Thoracic aorta endothelial cell (primary cell): ENCODE data around the gene KRTCAP2. TPM values are rescaled to one million over a fixed set of nuclear protein-coding genes. Genes with fewer than 3 reads are reported as not detected.

Source experiments
- small RNA-seq: library from RNA; depleted of rRNA; stranded (forward); fragments of <200 nt; gene quantifications from one replicate; pipeline ENCODE3, GENCODE V24; 2012
- total RNA-seq: library from RNA; depleted of rRNA; stranded (reverse); fragments of >200 nt; gene quantifications from 2 replicates; pipeline ENCODE4 v1.2.3, GENCODE V29; 2012

KRTCAP2 gene
- total RNA-seq = 77.7 and 105 TPM in 2 replicates

GRCh38 chr1:155172732-155173477 lies at the start of gene KRTCAP2:
TSS of gene KRTCAP2 (minus strand) at chr1:155173304. CDS start at chr1:155173224, 80 bp downstream.

GRCh38 chr1:155208541-155209311 lies 35.6 kb upstream of the KRTCAP2 start, which contains the start of gene MTX1:
TSS of gene MTX1 (plus strand) at chr1:155208695. CDS start at chr1:155208805, 110 bp downstream.

GRCh38 chr1:155207806-155208540 lies 34.9 kb upstream of the KRTCAP2 start, which contains the start of gene THBS3:
TSS of gene THBS3 (minus strand) at chr1:155207897. CDS start at chr1:155207876, 21 bp downstream.

GRCh38 chr1:155173478-155174323 lies 597 bp upstream of the KRTCAP2 start, which contains the start of gene TRIM46:
TSS of gene TRIM46 (plus strand) at chr1:155173849. CDS start at chr1:155173967, 118 bp downstream.

GRCh38 chr1:155139895-155140629 lies 33.0 kb downstream of the KRTCAP2 start, which contains the start of gene DPM3:
TSS of gene DPM3 (minus strand) at chr1:155140531. CDS start at chr1:155140240, 291 bp downstream.

GRCh38 chr1:155135415-155136028 lies 37.6 kb downstream of the KRTCAP2 start, which contains the start of gene SLC50A1:
TSS of gene SLC50A1 (plus strand) at chr1:155135852. CDS start at chr1:155135912, 60 bp downstream.

GRCh38 chr1:155127105-155127966 lies 45.8 kb downstream of the KRTCAP2 start, which contains the start of gene EFNA1:
TSS of gene EFNA1 (plus strand) at chr1:155127876. CDS start at chr1:155127978, 102 bp downstream.

Small RNA genes lying within 50 kb of the gene (small RNA-seq; reads per million reads assigned to genes)
- gene HMGN2P18 (not detected), gene RF00019 (not detected)

Other genes starting within 250 kb of the KRTCAP2 start
- gene PMVK, start 236.6 kb downstream of the KRTCAP2 start, total RNA-seq = 9.2 and 10.5 TPM in 2 replicates
- gene PBXIP1, start 217.2 kb downstream of the KRTCAP2 start, total RNA-seq = 41.5 and 42.0 TPM in 2 replicates
- gene PYGO2, start 211.5 kb downstream of the KRTCAP2 start, total RNA-seq = 11.3 and 12.6 TPM in 2 replicates
- 248 and 273 TPM in 2 replicates for gene SHC1, start 202.6 kb downstream of the KRTCAP2 start, total RNA-seq
- 116 and 126 TPM in 2 replicates for gene CKS1B, start 198.6 kb downstream of the KRTCAP2 start, total RNA-seq
- 21.6 and 22.3 TPM in 2 replicates for gene FLAD1, start 190.0 kb downstream of the KRTCAP2 start, total RNA-seq
- 0.40 TPM in 1 of 2 replicates, not detected in the other for gene LENEP, start 179.7 kb downstream of the KRTCAP2 start, total RNA-seq
- gene ZBTB7B, start 170.5 kb downstream of the KRTCAP2 start, total RNA-seq = 10.2 and 15.0 TPM in 2 replicates
- 0.29 TPM in 1 of 2 replicates, not detected in the other for gene DCST2, start 139.5 kb downstream of the KRTCAP2 start, total RNA-seq
- gene DCST1, start 139.5 kb downstream of the KRTCAP2 start, total RNA-seq = not detected in 2 replicates
- gene ADAM15, start 122.0 kb downstream of the KRTCAP2 start, total RNA-seq = 172 and 268 TPM in 2 replicates
- 4.0 and 7.0 TPM in 2 replicates for gene EFNA4, start 109.6 kb downstream of the KRTCAP2 start, total RNA-seq
- gene EFNA3, start 94.5 kb downstream of the KRTCAP2 start, total RNA-seq = 0.66 and 1.9 TPM in 2 replicates
- gene EFNA1, start 45.4 kb downstream of the KRTCAP2 start, total RNA-seq = 30.5 and 45.1 TPM in 2 replicates
- 24.3 and 39.1 TPM in 2 replicates for gene SLC50A1, start 37.5 kb downstream of the KRTCAP2 start, total RNA-seq
- gene DPM3, start 32.8 kb downstream of the KRTCAP2 start, total RNA-seq = 23.7 and 37.9 TPM in 2 replicates
- gene TRIM46, start 545 bp upstream of the KRTCAP2 start, total RNA-seq = 5.7 and 7.2 TPM in 2 replicates
- 8.5 and 9.1 TPM in 2 replicates for gene THBS3, start 34.6 kb upstream of the KRTCAP2 start, total RNA-seq
- gene MTX1, start 35.4 kb upstream of the KRTCAP2 start, total RNA-seq = 36.7 and 43.9 TPM in 2 replicates
- 11.8 and 15.3 TPM in 2 replicates for gene ENTREP3, start 82.2 kb upstream of the KRTCAP2 start, total RNA-seq
- gene SCAMP3, start 89.1 kb upstream of the KRTCAP2 start, total RNA-seq = 36.3 and 45.4 TPM in 2 replicates
- 33.8 and 34.6 TPM in 2 replicates for gene CLK2, start 100.2 kb upstream of the KRTCAP2 start, total RNA-seq
- gene HCN3, start 104.2 kb upstream of the KRTCAP2 start, total RNA-seq = 0.40 and 0.65 TPM in 2 replicates
- not detected in 2 replicates for gene PKLR, start 128.1 kb upstream of the KRTCAP2 start, total RNA-seq
- 391 and 487 TPM in 2 replicates for gene FDPS, start 135.6 kb upstream of the KRTCAP2 start, total RNA-seq
- gene RUSC1, start 147.6 kb upstream of the KRTCAP2 start, total RNA-seq = 13.7 and 19.6 TPM in 2 replicates